HG03565 (cell line): Measurements from ENCODE around the gene CDCA3.
"Not testable (repeated sequence)": the region's sequence is repeated elsewhere in the genome, so short reads cannot be mapped to it uniquely, and the experiment has no call there.

Experiments used
- ATAC-seq: cut with Tn5 transposase; IDR thresholded peaks from one replicate; pipeline ENCODE4 v1.9.1; 2021; ENCODE audit warnings: mild to moderate bottlenecking, moderate library complexity; ENCODE audit not compliant: unreplicated experiment

Gene CDCA3

DNA sequence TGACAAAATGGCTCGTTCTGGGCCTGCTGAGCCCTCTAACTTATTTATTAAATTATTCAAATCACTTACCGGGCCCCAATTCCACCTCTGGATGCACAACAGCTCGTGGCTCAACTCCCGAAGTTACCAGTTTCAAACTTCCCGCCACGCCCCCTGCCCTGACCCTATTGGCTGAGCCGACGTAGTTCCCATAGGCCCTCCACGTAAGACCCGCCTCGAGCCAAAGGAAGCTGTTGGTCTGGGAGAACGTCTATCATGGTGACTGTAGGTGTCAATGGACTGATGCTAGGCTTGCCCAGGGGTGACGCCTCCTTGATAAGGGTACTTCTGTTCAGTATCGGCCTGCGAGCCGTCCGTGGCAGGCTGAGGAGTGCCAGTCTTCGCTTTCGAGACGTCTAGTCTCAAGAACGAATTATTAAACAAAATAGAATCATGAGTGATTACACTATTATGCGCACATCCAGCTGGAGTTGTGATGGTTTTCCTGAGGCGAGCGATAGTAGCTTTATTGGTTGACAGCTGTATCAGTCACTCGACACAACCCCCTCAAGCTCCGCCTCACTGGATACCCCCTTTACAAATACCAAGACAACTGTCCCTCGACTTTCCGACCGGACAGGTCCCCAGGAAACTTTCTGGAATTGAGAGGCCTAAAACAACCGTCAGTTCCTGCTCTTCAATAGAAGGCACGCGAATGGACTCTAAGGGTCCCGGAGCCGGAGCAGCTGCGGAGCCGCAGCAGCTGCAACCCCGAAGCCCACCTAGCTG is at the start of gene CDCA3:
TSS of gene CDCA3 (minus strand) at position 134 of the 768 bp plus-strand sequence. CDS start 334 bp downstream, outside the sequence.
- ATAC-seq = peak; percentile 48

DNA sequence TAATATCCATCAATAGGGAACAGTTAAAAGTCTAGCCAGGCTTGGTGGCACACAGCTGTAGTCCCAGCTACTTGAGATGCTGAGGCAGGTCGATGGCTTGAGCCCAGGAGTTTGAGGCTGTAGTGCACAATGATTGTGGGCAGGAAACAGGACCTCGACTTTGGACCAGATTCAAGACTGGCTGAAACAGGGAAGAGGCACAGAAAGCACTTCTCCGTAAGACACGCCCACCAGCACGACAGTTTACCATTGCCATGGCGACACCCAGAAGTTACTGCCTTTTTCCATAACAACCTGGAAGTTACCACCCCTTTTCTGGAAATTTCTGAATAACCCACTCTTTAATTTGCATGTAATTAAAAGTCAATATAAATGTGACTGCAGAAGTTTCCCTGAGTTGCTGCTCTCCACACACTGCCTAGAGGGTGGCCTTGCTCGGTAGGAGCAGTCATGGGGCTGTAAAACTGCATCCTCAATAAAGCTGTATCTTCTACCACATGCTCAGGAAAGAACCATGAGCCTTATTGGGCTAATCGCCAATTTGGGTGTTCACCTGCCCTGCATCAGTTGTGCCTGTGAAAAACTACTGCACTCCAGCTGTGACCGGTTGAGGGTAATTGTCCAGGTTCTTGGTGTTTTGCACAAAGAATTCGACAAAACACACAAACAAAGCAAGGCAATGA is 48.9 kb upstream of the CDCA3 start:
- ATAC-seq = no peak

DNA sequence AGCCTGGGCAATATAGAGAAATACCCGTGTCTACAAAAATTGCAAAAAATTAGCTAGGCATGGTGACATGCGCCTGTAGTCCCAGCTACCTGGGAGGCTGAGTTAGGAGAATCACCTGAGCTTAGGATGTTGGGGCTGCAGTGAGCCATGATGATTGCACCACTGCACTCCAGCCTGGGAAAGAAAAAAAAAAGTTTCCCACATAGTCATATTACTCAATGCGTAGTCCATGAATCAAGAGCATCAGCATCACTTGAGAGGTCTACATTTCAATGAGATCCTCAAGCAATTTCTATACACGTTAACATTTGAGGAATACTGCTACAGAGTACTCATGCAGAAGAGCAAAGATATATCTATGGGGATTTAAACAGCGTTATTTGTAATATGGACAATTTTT is 48.3 kb upstream of the CDCA3 start:
- no peak for ATAC-seq

DNA sequence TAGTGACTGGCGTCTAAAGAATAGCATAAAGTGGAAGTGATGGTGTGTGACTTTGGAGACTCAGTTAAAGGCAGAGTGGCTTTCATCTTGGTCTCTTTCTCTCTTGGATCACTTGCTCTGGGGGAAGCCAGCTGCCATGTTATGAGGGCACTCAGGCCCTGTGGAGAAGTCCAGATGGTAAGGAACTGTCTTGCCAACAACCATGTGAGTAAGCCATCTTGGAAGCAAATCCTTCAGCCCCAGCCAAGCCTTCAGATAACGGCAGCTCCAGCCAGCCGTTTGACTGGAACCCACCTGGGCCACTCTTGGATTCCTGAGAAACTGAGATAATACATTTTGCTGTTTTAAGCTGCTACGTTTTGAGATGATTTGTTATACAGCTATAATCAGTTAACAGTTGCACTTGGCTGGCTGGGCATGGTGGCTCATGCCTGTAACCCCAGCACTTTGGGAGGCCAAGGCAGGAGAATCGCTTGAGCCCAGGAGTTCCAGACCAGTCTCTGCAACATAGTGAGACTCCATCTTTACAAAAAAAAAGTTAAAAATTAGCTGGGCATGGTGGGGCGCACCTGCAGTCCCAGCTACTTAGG is 45.9 kb upstream of the CDCA3 start:
- no peak for ATAC-seq

DNA sequence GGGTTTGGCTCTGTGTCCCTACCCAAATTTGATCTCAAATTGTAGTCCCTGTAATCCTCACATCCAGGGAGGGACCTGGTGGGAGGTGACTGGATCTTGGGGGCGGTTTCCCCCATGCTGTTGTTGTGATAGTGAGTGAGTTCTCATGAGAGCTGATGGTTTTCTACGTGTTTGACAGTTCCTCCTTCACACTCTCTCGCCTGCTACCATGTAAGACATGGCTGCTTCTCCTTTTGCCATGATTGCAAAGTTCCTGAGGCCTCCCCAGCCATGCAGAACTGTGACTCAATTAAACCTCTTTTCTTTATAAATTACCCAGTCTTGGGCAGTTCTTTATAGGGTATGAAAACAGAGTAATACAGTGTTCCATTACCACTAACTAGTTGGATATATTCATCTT is 43.2 kb upstream of the CDCA3 start:
- ATAC-seq = no peak

DNA sequence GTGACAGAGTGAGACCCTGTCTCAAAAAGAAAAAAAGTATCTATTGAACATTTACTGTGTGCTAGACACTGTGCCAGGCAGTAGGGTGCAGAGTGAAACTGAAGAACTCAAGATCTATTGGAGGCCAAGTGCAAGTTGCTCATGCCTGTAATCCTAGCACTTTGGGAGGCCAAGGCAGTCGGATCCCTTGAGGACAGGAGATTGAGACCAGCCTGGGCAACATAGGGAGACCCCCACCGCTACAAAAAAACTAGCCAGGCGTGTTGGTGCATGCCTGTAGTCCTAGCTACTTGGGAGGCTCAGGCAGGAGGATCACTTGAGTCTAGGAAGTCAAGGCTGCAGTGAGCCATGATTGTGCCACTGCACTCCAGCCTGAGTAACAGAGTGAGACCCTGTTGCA is 41.6 kb upstream of the CDCA3 start:
- not testable (repeated sequence) for ATAC-seq

DNA sequence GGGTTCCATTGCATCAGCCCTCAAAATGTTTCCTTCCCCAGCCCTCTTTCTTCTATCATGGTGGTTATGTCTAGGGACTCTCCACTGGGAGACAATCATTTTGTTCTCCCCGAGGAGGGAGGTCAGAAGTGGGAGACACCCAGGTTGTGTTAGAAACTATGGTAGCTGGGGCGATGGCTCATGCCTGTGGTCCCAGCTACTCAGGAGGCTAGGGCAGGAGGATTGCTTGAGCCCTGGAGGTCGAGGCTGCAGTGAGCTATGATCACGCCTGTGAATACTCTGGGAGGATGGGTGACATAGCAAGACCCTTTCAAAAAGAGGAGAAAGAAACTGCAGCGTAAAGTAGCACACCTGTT is 40.5 kb upstream of the CDCA3 start:
- ATAC-seq = no peak

DNA sequence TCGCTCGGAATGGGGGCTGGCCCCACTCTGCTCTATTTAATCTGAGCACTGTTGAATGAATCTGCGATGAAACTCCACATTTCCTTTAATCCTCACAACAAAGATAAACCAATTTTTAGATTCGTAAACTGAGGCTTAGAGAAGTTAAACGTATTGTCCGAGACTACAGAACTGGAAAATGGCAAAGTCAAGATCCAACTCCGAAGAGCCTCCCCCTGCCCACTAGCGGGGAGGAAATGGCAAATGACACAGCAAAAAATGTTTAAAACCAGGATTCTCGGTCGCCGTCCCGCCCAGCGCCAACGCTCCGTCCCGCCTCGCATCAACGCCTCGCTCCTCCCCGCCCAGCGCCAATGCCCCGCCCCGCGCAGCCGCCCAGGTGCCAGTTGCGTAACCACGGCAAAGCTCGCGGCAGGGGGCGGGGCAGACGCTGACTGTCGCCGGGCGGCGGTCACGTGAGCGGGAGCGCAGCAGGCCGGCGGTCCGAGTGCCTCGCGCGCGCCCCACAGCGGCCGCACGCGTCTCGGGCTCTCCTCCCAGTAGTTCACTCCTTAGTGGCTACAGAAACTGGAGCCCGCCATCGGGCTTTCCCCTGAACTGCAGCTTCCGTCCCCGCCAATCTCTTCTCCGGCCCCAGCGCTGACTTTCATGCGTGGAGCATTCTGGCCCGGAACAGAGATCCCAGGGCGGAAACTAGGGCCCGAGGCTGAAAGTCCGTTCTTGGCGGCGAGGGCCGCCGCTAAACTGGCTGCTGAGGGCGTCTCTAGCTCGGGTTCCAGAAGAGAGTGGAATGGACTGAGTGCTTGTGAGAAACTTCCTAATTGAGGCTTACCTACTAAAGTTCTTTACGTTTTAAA is 39.9 kb upstream of the CDCA3 start:
- peak; percentile 91 for ATAC-seq

DNA sequence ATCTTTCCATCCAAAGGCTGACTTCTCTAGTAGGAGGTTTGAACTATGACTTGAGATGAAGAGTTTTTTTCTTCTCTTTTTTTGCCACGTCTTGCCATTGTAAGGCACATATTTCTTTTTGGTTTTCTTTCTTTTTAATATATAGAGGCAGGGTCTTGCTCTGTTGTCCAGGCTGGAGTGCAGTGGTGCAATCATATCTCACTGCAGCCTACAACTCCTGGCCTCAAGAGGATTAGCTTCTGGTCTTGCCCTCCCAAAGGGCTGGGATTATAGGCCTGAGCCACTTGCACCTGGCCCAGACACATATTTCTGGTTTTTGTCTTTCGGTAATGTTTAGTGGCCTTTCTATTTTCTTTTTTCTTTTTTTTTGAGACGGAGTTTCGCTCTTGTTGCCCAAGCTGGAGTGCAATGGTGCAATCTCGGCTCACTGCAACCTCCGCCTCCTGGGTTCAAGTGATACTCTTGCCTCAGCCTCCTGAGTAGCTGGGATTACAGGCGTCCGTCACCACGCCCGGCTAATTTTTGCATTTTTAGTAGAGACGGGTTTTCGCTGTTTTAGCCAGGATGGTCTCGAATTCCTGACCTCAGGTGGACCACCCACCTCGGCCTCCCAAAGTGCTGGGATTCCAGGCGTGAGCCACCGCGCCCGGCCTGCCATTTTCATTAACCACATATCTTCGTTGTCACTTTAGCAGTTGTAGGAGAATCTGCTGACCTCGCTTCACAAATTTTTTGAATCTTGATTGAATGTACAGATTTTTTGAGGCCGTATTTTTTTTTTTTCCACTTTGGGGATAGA is 38.9 kb upstream of the CDCA3 start:
- ATAC-seq = not testable (repeated sequence)

DNA sequence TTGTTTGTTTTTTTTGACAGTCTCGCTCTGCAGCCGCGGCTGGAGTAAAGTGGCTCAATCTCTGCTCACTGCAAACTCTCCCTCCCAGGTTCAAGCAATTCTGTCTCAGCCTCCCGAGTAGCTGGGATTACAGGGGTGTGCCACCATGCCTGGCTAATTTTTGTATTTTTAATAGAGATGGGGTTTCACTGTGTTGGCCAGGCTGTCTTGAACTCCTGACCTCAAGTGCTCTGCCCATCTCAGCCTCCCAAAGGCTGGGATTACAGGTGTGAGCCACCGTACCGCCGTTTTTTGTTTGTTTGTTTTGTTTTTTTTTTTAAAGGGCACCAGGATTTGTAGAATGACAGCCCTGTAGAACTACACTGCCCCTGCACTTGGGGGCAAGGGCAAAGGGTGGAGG is 37.7 kb upstream of the CDCA3 start:
- ATAC-seq = not testable (repeated sequence)

DNA sequence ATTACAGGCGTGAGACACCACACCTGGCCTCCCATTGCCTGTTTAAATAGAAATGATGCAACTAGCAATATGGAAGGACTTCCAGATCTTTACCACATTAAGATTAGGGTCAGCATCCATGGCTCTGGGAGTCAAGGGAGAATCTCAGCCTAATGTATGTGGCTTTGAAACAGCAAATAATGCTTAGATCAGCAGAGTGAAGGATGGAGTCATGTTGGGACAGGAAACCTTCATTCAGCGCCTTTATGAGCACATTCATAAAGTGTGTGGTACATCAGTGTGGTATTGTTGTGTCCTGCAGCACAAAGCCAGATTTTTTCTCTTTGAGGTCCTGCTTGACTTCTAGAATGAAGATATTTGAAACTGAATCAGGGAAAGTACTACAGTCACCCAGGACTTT is 37.3 kb upstream of the CDCA3 start:
- no peak for ATAC-seq

DNA sequence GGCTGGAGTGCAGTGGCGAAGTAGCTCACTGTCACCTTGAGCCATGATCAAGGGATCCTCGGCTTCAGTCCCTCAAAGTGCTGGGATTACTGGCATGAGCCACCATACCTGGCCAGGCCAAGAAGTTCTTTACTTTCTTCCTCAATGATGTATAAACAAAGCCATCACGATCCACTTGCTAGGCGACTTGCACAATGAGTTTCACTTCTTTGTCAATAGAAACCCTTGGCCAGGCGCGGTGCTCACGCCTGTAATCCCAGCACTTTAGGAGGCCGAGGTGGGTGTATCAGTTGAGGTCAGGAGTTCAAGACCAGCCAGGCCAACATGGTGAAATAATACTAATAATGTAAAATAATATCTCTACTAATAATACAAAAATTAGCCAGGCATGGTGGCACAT is 36.4 kb upstream of the CDCA3 start:
- ATAC-seq = no peak

DNA sequence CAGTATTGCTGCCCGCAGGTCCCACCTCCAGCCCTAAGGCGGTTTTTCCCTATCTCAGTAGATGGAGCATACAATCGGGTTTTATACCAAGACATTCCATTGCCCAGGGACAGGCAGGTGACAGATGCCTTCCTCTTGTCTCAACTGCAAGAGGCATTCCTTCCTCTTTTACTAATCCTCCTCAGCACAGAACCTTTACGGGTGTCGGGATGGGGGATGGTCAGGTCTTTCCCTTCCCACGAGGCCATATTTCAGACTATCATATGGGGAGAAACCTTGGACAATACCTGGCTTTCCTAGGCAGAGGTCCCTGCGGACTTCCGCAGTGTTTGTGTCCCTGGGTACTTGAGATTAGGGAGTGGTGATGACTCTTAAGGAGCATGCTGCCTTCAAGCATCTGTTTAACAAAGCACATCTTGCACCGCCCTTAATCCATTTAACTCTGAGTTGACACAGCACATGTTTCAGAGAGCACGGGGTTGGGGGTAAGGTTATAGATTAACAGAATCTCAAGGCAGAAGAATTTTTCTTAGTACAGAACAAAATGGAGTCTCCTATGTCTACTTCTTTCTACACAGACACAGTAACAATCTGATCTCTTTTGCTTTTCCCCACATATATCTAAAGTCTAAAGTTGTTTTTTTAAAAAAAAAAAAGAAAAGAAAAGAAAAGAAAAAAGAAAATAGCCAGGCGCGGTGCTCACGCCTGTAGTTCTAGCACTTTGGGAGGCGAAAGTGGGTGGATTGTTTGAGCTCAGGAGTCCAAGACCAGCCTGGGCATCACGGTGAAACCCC is 35.3 kb upstream of the CDCA3 start:
- not testable (repeated sequence) for ATAC-seq

DNA sequence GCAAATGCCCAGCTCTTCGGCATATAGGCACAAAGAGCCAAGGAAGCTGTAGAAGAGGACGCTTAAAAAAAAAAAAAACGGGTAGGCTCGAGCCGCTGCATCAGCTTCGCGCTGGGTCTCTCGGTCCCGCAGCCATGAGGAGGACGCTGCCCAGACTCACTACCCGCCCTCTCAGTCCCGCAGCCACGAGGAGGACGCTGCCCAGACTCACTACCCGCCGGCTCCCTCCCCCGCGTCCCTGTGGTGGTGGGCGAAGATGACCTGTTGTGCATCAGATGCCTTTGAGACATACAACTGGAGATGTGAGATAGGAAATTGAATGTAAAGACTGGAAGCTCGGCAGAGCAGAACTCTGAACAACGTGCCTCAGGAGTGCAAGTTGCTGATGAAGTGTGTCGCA is 33.5 kb upstream of the CDCA3 start:
- no peak for ATAC-seq

DNA sequence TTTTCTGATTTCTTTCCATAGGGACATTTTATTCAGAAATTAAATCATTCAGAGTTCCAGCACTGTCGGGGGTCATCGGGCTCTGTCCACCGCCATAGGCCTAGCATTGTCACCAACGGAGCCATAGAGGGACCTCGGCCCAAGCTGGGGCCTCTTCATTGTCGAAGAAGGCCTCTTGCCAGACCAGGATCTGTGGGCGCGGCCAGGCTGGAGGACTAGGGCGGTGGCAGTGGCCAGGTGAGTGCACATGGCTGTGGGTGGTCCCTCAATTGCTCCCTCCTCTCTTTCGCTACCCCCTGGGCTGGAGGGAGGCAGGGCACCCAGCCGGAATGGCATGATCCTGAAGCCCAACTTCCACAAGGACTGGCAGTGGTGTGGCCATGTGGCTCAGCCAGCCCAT is 32.6 kb upstream of the CDCA3 start:
- no peak for ATAC-seq

DNA sequence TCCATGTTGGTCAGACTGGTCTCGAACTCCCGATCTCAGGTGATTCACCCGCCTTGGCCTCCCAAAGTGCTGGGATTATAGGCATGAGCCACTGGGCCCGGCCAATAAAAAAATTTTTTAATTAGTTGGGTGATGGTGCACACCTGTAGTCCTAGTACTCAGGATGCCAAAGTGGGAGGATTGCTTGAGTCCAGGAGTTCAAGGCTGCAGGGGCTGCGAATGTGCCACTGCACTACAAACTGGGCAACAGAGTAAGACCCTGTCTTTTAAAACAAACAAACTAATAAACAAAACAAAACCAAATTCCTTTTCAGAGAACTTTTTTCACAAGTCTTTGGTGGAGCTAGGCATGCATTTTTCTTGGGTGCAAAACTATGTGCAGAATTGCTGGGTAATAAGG is 32.2 kb upstream of the CDCA3 start:
- ATAC-seq = no peak

DNA sequence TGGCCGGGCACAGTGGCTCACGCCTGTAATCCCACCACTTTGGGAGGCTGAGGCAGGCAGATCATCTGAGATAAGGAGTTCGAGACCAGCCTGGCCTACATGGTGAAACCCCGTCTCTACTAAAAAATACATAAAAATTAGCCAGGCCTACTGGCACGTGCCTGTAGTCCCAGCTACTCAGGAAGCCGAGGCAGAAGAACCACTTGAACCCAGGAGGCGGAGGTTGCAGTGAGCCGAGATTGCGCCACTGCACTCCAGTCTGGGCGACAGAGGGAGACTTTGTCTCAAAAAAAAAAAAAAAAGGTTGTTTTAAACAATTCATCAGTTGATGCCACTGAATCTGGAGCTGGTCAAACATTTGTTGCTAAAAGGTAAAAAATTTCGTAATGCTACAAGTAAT is 28.7 kb upstream of the CDCA3 start:
- ATAC-seq = not testable (repeated sequence)

DNA sequence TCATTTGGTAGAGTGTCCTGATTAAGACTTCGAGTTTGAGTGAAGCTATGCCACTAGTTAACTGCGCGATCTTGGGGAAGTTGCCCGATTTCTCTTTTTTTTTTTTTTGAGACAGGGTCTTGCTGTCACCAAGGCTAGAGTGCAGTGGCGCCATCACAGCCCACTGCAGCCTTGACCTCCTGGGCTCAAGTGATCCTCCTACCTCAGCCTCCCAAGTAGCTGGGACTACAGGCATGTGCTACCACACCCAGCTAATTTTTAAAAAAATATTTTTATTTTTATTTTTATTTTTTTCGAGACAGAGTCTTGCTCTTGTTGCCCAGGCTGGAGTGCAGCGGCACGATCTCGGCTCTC is 22.9 kb upstream of the CDCA3 start:
- not testable (repeated sequence) for ATAC-seq

DNA sequence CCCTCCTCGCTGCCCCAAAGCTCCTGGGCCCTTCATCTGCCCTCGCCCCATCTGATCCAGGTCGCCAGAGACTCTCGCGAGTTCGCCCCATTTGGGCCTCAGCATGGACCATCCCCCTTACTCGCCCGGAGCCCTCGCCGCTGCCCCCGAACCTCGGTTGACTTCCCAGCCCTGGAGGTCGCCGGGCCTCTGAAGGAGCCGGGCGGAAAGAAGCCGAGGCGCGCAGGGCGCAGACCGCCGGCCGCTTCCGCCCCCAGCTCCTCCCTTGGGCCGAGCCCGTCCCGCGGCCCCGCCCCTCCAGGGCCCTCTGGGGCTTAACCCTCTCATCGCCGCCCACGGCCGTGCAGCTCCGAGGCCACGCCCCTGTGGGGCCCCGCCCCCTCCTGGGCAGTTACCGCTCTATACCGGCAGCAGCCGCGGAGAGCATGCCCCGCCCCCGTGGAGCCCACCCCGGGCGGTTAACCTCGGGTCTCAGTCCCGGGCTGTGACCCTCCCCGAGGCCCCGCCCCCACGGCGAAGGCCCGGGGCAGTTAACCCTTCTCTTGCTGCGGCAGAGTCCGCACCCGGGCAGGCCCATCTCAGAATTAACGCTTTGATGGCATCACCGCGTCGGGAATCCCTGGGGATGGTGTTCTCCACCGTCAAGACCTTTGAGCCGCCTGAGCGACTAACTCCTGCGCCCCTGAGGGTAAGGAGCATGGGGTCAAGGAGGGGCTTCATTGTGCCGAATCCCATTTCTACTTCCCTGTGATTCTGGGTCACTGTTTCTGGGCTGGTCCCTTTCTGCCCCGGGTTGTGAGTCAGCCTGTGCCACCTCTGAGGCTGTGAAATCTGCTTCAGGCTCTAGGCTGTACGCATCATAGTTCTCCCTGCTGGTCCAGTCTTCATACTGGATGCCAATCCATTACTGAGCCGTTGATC is 22.3 kb upstream of the CDCA3 start, which contains the start of gene SPSB2:
TSS of gene SPSB2 (minus strand) at position 210 of the 921 bp plus-strand sequence. CDS start 402 bp downstream, outside the sequence.
- ATAC-seq = peak; percentile 66
